DND-41 (cell line): Measurements from ENCODE around the gene ATXN8OS.

Experiments
- EZH2 ChIP-seq: IDR thresholded peaks from 3 replicates; pipeline ENCODE4 v1.6.1; 2012; ENCODE audit warnings: borderline replicate concordance, low read depth, mild to moderate bottlenecking, moderate library complexity, low read length, inconsistent platforms; ENCODE audit not compliant: severe bottlenecking
- TF ChIP-seq, protein P1 (sequence below): IDR thresholded peaks from 2 replicates; pipeline ENCODE4 v1.5.1; 2012; ENCODE audit warnings: borderline replicate concordance, low read length, moderate library complexity, mild to moderate bottlenecking; ENCODE audit not compliant: poor library complexity, severe bottlenecking; ENCODE audit errors: extremely low read depth

DNA sequence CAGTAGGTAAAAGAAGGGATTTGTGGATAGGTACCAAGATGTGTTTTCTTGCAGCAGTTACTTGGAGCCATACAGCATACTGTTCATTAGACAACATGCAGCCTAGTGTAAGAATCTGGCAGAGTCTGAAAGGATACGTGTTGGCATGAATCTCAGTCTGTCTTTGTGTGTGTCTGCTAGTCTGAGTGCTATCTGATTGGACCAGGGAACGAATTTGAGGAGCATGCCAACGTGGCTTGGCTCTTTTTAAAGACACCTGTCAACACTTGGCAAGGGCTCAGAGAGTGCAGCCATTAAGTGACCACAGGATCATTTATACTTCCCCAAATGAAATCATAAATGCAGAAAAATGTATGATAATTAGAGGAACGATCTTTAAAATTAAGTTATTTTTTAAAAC is 27.6 kb upstream of the ATXN8OS start:
- TF ChIP-seq, protein P1, sequence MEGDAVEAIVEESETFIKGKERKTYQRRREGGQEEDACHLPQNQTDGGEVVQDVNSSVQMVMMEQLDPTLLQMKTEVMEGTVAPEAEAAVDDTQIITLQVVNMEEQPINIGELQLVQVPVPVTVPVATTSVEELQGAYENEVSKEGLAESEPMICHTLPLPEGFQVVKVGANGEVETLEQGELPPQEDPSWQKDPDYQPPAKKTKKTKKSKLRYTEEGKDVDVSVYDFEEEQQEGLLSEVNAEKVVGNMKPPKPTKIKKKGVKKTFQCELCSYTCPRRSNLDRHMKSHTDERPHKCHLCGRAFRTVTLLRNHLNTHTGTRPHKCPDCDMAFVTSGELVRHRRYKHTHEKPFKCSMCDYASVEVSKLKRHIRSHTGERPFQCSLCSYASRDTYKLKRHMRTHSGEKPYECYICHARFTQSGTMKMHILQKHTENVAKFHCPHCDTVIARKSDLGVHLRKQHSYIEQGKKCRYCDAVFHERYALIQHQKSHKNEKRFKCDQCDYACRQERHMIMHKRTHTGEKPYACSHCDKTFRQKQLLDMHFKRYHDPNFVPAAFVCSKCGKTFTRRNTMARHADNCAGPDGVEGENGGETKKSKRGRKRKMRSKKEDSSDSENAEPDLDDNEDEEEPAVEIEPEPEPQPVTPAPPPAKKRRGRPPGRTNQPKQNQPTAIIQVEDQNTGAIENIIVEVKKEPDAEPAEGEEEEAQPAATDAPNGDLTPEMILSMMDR, result no peak
- TF ChIP-seq EZH2, result no peak
